ENCODE results near the gene POLR2B. TPM values are rescaled to one million over a fixed set of nuclear protein-coding genes. Genes with fewer than 3 reads are reported as not detected.
A peak's percentile ranks its signal among the peaks of the same experiment; 100 is the strongest.

POLR2B gene
- total RNA-seq, 1 experiment from 2014 or later: 108 TPM

DNA sequence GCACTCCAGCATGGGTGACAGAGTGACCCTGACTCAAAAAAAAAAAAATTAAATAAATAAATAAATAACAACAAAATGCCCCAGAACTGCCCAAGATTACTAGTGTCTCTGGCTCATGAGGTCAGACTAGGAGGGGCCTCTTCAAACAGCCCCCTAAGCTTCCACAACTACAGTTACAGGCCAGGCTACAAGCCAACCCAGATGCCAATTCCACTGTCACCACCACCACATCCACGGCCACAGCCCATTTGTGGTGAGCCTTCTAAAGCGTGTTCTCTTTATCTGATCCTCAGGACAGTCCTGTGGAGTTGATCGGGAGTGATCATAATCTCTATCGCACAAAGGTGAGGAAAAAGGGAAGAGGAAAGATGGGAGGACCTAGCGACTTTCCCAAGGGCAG is 94.9 kb downstream of the POLR2B start:
- Mint-ChIP-seq H3K36me3 (ENCODE audit: insufficient read depth in 1 of 3, low read depth in 3 of 3) (no peaks in the 10 kb centered on the region; a peak in 1 of 7 replicates), H3K4me1 (peaks cover 16 to 22% of the 10 kb centered on the region in 2 experiments), H3K9me3 (no peaks in the 10 kb centered on the region; a peak in 1 of 5 replicates), H3K27ac (peak overlapping the region in 1 of 3 experiments; percentile 63; a peak in 1 of 7 replicates), H3K4me3 (no peak overlapping the region), H3K27me3 (ENCODE audit: low read depth) (peaks cover 7% of the 10 kb centered on the region)
- Histone ChIP-seq H4K91ac (ENCODE audit: insufficient read length, low read depth, low read length) (no peak overlapping the region), H3K4me1 (ENCODE audit: insufficient read depth, low read length) (peaks cover 3% of the 10 kb centered on the region), H3K56ac (ENCODE audit: insufficient read length, low read depth, low read length) (no peak overlapping the region), H3K27ac (ENCODE audit: insufficient read length, low read depth, low read length) (no peak overlapping the region), H3K14ac (ENCODE audit: insufficient read depth, low read length) (no peak overlapping the region), H2AK5ac (ENCODE audit: insufficient read length, low read length) (no peak overlapping the region), H3K9ac (ENCODE audit: extremely low read depth, insufficient read length, low read length) (no peak overlapping the region), H3K27me3 (ENCODE audit: insufficient read depth, low read length) (no peaks in the 10 kb centered on the region), H3K23me2 (ENCODE audit: insufficient read length, low read depth, low read length, poor library complexity, severe bottlenecking) (no peaks in the 10 kb centered on the region), H3K4ac (ENCODE audit: low read depth, low read length) (no peak overlapping the region), H2AFZ (ENCODE audit: low read length) (no peak overlapping the region), H3K23ac (ENCODE audit: insufficient read length, low read depth, low read length) (no peak overlapping the region), H2BK12ac (ENCODE audit: insufficient read length, low read depth, low read length) (no peak overlapping the region), H3K79me2 (ENCODE audit: insufficient read depth, low read length) (no peaks in the 10 kb centered on the region), H3K18ac (ENCODE audit: insufficient read length, low read depth, low read length) (no peak overlapping the region), H2BK5ac (ENCODE audit: insufficient read length, low read length) (no peak overlapping the region), H2BK20ac (ENCODE audit: low read depth, low read length, poor library complexity, severe bottlenecking) (no peak overlapping the region), H3K79me1 (ENCODE audit: insufficient read depth, low read depth, low read length, poor library complexity, severe bottlenecking) (no peaks in the 10 kb centered on the region), H3K4me2 (ENCODE audit: insufficient read depth, insufficient read length, low read length) (no peak overlapping the region), H3T11ph (ENCODE audit: low read length) (no peak overlapping the region), H4K5ac (ENCODE audit: insufficient read length, low read depth, low read length) (no peak overlapping the region), H2BK120ac (ENCODE audit: low read depth, low read length, poor library complexity, severe bottlenecking) (no peak overlapping the region), H4K8ac (replicated peaks; ENCODE audit: insufficient read length, low read depth, low read length) (no peak overlapping the region), H4K20me1 (ENCODE audit: control insufficient read depth, insufficient read depth, insufficient read length) (no peaks in the 10 kb centered on the region), H3K9me3 (ENCODE audit: control insufficient read depth, low read depth, low read length) (no peaks in the 10 kb centered on the region), H2BK15ac (ENCODE audit: low read depth, low read length) (no peak overlapping the region)
- WGBS (ENCODE audit: extremely low coverage, insufficient read length, low lambda C conversion rate): no CpG with 5 or more reads among the region's 5 CpGs
- TF ChIP-seq, protein P1, sequence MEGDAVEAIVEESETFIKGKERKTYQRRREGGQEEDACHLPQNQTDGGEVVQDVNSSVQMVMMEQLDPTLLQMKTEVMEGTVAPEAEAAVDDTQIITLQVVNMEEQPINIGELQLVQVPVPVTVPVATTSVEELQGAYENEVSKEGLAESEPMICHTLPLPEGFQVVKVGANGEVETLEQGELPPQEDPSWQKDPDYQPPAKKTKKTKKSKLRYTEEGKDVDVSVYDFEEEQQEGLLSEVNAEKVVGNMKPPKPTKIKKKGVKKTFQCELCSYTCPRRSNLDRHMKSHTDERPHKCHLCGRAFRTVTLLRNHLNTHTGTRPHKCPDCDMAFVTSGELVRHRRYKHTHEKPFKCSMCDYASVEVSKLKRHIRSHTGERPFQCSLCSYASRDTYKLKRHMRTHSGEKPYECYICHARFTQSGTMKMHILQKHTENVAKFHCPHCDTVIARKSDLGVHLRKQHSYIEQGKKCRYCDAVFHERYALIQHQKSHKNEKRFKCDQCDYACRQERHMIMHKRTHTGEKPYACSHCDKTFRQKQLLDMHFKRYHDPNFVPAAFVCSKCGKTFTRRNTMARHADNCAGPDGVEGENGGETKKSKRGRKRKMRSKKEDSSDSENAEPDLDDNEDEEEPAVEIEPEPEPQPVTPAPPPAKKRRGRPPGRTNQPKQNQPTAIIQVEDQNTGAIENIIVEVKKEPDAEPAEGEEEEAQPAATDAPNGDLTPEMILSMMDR (conservative IDR thresholded peaks at IDR 0.05): no peak
- no peak for DNase-seq

Data from H9 (cell line).